ENCODE measurements around the gene MYL3. TPM values are rescaled to one million over a fixed set of nuclear protein-coding genes. Genes with fewer than 3 reads are reported as not detected.

MYL3 gene
- 8.5 TPM in 1 of 2 replicates, not detected in the other for total RNA-seq

DNA sequence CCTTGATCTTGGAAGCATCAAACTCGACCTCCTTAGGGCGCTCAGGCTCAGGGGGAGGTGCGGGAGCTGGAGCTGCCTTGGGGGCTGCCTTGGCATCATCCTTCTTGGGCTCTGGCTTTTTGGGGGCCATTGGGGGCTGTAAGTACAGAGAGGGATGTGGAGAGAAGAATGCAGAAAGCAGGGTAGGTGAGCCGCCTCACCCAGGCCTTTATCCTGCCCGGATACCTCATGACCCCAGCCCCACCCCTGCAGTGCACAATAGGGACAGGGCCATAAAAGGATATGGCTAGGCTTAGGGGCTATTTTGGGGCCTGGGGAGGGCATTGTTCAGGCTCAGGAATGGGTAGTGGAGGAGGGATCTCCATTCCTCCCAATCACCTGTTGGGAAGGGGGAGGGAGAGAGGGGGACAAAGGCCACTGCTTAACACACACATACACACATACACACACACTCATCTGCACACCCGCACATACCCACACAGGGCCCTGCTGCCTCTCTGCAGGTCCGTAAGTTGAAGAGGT lies at the start of gene MYL3:
Gene MYL3 (minus strand): TSS at position 184 of the 522 bp plus-strand sequence. CDS start 54 bp downstream, at position 130.

DNA sequence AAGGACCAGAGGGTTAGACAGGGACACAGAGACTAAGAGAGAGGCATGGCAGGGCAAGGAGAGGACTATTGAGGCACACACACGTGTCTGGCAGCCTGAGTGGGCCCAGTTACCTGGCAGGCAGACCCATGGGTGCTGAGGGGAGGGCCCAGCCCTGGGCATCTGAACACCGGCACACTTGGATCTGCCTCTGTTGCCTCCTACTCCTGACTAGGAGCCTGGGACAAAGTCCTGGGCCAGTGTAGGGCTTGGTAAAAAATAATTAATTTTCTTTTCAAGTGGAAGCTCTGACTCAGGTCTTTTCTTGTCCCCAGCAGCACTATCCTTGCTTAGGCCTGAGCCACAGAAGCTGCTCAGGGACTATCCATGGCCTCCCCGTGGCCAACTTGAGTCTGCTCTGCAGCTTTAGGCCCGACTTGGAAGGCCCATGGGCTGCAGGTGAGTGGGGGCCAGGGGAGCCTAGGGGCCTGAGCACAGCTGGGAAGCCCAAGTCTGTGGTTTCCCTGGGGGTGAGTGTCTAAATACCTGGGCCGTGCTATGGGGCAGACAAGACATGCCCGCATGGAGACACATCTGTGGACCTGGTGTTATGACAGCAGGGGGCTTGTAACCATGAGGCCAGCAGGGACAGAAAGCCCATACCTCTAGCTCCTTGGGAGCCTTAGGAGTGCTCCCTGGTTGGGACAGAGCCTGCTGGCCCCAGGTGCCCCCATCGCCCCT lies 14.3 kb upstream of the MYL3 start, which contains the start of gene PTH1R:
Gene PTH1R (plus strand): TSS at position 316 of the 720 bp plus-strand sequence. CDS start 5,839 bp downstream, outside the sequence.

Other genes starting within 250 kb of the MYL3 start
- gene ALS2CL, start 169.8 kb downstream of the MYL3 start, total RNA-seq: 3.3 and 7.7 TPM in 2 replicates
- 0.13 TPM in 1 of 2 replicates, not detected in the other for gene TMIE, start 162.1 kb downstream of the MYL3 start, total RNA-seq
- gene PRSS50, start 145.6 kb downstream of the MYL3 start, total RNA-seq: 0.16 and 0.63 TPM in 2 replicates
- gene PTH1R, start 14.3 kb upstream of the MYL3 start, total RNA-seq: 0.33 and 16.1 TPM in 2 replicates
- gene CCDC12, start 113.3 kb upstream of the MYL3 start, total RNA-seq: 17.7 and 22.2 TPM in 2 replicates
- gene NBEAL2, start 116.2 kb upstream of the MYL3 start, total RNA-seq: 23.3 and 30.3 TPM in 2 replicates

Data from mesangial cell (primary cell).